Cardiac septum (tissue), 1 donor: ENCODE results near the gene ANXA2. TPM values are rescaled to one million over a fixed set of nuclear protein-coding genes. Genes with fewer than 3 reads are reported as not detected.

ENCODE experiments used
- DNase-seq: peaks from one replicate; pipeline ENCODE4 v3.0.0-alpha.2; 2020; ENCODE audit warnings: low spot score
- intact Hi-C: fragments of 100-400 bp; cut with DNase I; formaldehyde crosslinking; loops from one replicate; pipeline ENCODE4 v1.14.0; 2022
- long read RNA-seq: library from polyadenylated mRNA; unstranded; transcript quantifications from one replicate; pipeline ENCODE4 v2.0.0, GENCODE V29; 2021
- total RNA-seq: library from RNA; stranded (reverse); fragmentation: NEBNext Ultra II Directional; extraction: Animal tissue kit (Norgen Biotek cat#: 25700); gene quantifications from one replicate; pipeline ENCODE4 v1.2.1, GENCODE V29; 2021
- donor health status: DM: no; HTN: no; CAD: no.

Gene ANXA2
- 177 TPM for total RNA-seq
- long read RNA-seq, transcript ANXA2-204 (13 exons, 1,435 nt) = major isoform, 234 of 299 reads
- long read RNA-seq, transcript ANXA2-203 (14 exons, 1,444 nt) = minor isoform, 31 of 299 reads
- long read RNA-seq, partial matches to known transcripts = 13 of 299 reads
- long read RNA-seq, other reads (novel, unspliced or antisense) = 19 of 299 reads

GRCh38 chr15:60397772-60398445, at the start of gene ANXA2:
Gene ANXA2 (minus strand): TSS chr15:60397986. CDS start chr15:60386075, 11,911 bp downstream.
- DNase-seq = peak; percentile 90
- intact Hi-C loops = loop anchor here (2.0 kb wide), 2 partner anchors 27 to 35 kb away; no protein-coding TSS in a partner anchor

- intact Hi-C loops = loop anchor here (2.0 to 10.0 kb wide), 2 partner anchors 86 to 120 kb away; no protein-coding TSS in a partner anchor
- DNase-seq = no peak
Measured at GRCh38 chr15:60444289-60444912, 46.6 kb upstream of the ANXA2 start.

- intact Hi-C loops = loop anchor here (10.0 kb wide), 1 partner anchor 118 kb away; no protein-coding TSS in a partner anchor
- no peak for DNase-seq
Measured at GRCh38 chr15:60442763-60443162, 45.0 kb upstream of the ANXA2 start.

GRCh38 chr15:60442031-60442650, 44.4 kb upstream of the ANXA2 start:
- DNase-seq = no peak
- intact Hi-C loops = loop anchor here (10.0 kb wide), 1 partner anchor 117 kb away; no protein-coding TSS in a partner anchor

- intact Hi-C loops = loop anchor here (10.0 kb wide), 1 partner anchor 117 kb away; no protein-coding TSS in a partner anchor
- no peak for DNase-seq
Measured at GRCh38 chr15:60441331-60441730, 43.5 kb upstream of the ANXA2 start.

- DNase-seq = no peak
- intact Hi-C loops = no loop called here
Measured at GRCh38 chr15:60438646-60439045, 40.9 kb upstream of the ANXA2 start.

GRCh38 chr15:60428935-60429334, 31.1 kb upstream of the ANXA2 start:
- intact Hi-C loops = loop anchor here (5.0 kb wide), 1 partner anchor 57 kb away; no protein-coding TSS in a partner anchor
- DNase-seq = no peak

- DNase-seq = no peak
- intact Hi-C loops = loop anchor here (5.0 kb wide), 1 partner anchor 55 kb away; no protein-coding TSS in a partner anchor
Measured at GRCh38 chr15:60426870-60427508, 29.2 kb upstream of the ANXA2 start.

GRCh38 chr15:60425461-60425860, 27.7 kb upstream of the ANXA2 start:
- DNase-seq = no peak
- intact Hi-C loops = loop anchor here (5.0 kb wide), 1 partner anchor 53 kb away; no protein-coding TSS in a partner anchor

- DNase-seq = no peak
- intact Hi-C loops = no loop called here
Measured at GRCh38 chr15:60424006-60424405, 26.2 kb upstream of the ANXA2 start.

- DNase-seq = no peak
- intact Hi-C loops = no loop called here
Measured at GRCh38 chr15:60423537-60423936, 25.8 kb upstream of the ANXA2 start.

- intact Hi-C loops = no loop called here
- no peak for DNase-seq
Measured at GRCh38 chr15:60421544-60421943, 23.8 kb upstream of the ANXA2 start.

GRCh38 chr15:60420203-60420716, 22.5 kb upstream of the ANXA2 start:
- intact Hi-C loops = no loop called here
- no peak for DNase-seq

GRCh38 chr15:60419753-60420152, 22.0 kb upstream of the ANXA2 start:
- no peak for DNase-seq
- intact Hi-C loops = no loop called here

GRCh38 chr15:60418096-60418495, 20.3 kb upstream of the ANXA2 start:
- no peak for DNase-seq
- intact Hi-C loops = no loop called here

- intact Hi-C loops = no loop called here
Measured at GRCh38 chr15:60417112-60417511, 19.3 kb upstream of the ANXA2 start.

GRCh38 chr15:60416484-60416883, 18.7 kb upstream of the ANXA2 start:
- intact Hi-C loops = no loop called here
- DNase-seq = no peak

More at GRCh38 chr15:60417112-60417511, 19.3 kb upstream of the ANXA2 start:
- DNase-seq = no peak

GRCh38 chr15:60414016-60414682, 16.4 kb upstream of the ANXA2 start:
- intact Hi-C loops = no loop called here
- DNase-seq = no peak
